Activated naive CD4-positive, alpha-beta T cell treated with anti-CD3 and anti-CD28 coated beads, Interleukin-2, amount 50 U/mL, for 24 hours (primary cell): ENCODE measurements around the gene ADAMTS3.
"Not testable (repeated sequence)": the region's sequence is repeated elsewhere in the genome, so short reads cannot be mapped to it uniquely, and the experiment has no call there.

Experiments
- H3K27ac Mint-ChIP-seq: one replicate; pipeline ENCODE4 v1.8.0; 2021; ENCODE audit warnings: mild to moderate bottlenecking, mixed read lengths
- H3K27me3 Mint-ChIP-seq: one replicate; pipeline ENCODE4 v1.8.0; 2021; ENCODE audit warnings: mixed read lengths
- H3K36me3 Mint-ChIP-seq: one replicate; pipeline ENCODE4 v1.8.0; 2021; ENCODE audit warnings: mixed read lengths
- H3K4me1 Mint-ChIP-seq: one replicate; pipeline ENCODE4 v1.8.0; 2021; ENCODE audit warnings: mixed read lengths
- H3K4me3 Mint-ChIP-seq: one replicate; pipeline ENCODE4 v1.8.0; 2021; ENCODE audit warnings: mild to moderate bottlenecking, mixed read lengths
- H3K9me3 Mint-ChIP-seq: one replicate; pipeline ENCODE4 v1.8.0; 2021; ENCODE audit warnings: mixed read lengths

Gene ADAMTS3

DNA sequence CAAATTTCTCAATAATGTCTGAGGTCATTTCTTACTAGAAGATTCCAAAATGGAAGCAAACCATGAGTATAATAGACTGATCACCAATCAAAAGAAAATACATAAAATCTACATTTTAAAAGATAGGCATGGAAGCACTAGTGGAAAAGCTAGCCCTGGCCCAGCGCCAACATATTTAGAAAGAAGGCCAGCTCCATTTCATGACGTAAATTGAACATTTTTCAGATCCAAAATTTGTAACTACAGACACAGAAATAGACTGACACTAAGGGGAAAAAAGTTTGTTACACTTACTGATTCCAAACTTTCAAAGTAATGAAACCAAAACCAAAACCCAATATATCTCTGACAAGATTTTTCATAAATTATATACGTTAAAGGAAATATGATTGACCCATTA is 117.7 kb downstream of the ADAMTS3 start:
- no peaks in the 10 kb centered on the region for H3K4me1 Mint-ChIP-seq
- no peaks in the 10 kb centered on the region for H3K27me3 Mint-ChIP-seq
- H3K27ac Mint-ChIP-seq, result no peak overlapping the region
- no peaks in the 10 kb centered on the region for H3K9me3 Mint-ChIP-seq
- no peak overlapping the region for H3K4me3 Mint-ChIP-seq
- H3K36me3 Mint-ChIP-seq, result no peaks in the 10 kb centered on the region

DNA sequence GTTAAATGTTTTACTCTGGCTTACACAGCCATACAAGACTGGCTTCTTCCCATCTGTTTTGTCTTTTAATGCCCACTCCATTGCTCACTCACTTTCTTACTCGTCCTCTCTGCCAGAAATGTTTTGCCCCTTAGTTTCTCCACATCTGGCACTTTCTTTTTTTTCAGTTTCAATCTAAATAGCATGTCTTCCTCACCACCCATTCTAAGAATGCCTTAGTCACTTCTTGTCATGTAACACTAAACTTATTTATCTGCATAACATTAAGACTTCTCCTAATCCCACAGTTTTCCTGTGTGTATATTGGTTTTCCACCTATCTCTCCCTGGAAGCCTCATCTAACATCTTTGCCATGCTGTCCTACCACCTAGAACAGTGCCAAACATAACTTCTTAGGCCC is 119.3 kb downstream of the ADAMTS3 start:
- H3K4me1 Mint-ChIP-seq, result no peaks in the 10 kb centered on the region
- no peaks in the 10 kb centered on the region for H3K9me3 Mint-ChIP-seq
- H3K27ac Mint-ChIP-seq, result no peak overlapping the region
- H3K4me3 Mint-ChIP-seq, result no peak overlapping the region
- no peaks in the 10 kb centered on the region for H3K36me3 Mint-ChIP-seq
- no peaks in the 10 kb centered on the region for H3K27me3 Mint-ChIP-seq

DNA sequence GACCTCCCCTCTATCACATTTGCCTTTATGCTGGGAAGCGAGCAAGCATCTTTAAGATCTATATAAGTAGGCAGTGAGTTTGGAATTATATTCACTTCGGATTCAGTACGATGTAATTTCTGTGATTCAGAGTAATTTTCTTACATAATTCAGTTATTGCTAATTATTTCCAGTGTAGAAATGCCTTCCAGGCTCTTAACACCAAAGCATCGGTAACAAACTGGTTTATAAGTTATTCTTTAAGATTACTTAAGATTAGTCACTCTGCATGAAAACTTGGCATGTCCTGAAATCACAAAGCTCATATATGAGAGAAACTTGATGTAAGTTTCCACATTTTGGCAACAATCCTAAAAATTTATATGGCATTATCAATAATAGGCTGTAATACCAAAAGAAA is 120.8 kb downstream of the ADAMTS3 start:
- no peaks in the 10 kb centered on the region for H3K36me3 Mint-ChIP-seq
- no peaks in the 10 kb centered on the region for H3K9me3 Mint-ChIP-seq
- H3K27ac Mint-ChIP-seq, result no peak overlapping the region
- H3K27me3 Mint-ChIP-seq, result no peaks in the 10 kb centered on the region
- H3K4me1 Mint-ChIP-seq, result no peaks in the 10 kb centered on the region
- no peak overlapping the region for H3K4me3 Mint-ChIP-seq

DNA sequence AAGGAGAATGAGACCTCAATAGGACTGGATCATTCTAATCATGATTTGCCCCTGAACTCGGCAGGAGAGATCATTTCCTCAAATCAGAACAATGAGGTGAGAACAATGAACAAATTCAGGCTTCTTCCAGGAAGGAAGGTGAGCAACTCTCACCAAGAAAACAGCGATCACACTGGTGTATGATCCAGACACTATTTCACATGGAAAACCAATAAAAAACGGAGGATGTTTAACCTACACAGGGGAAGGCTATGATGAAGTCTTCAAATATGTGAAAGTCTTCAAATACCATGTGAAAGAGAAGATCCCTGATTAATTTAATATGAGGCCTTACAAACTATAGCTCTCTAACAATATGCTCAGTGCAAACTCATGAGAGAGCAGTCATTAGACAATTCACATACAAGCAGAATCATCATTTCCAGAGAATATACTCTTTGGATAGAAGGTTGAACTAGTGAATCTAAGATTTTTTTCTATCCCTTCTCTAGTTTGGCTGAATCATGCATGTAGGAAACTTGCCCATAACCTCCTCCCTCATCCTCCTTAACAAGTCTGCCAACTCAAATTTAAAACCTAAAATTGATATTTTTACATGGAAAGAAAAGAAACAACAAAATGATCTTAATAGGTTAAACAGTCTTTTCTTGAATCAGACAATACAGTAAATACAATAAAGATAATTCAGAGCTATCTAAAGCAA is 122.5 kb downstream of the ADAMTS3 start:
- Mint-ChIP-seq H3K4me3 (no peak overlapping the region), H3K27ac (no peak overlapping the region), H3K4me1 (no peaks in the 10 kb centered on the region), H3K27me3 (no peaks in the 10 kb centered on the region), H3K36me3 (no peaks in the 10 kb centered on the region), H3K9me3 (no peaks in the 10 kb centered on the region)

DNA sequence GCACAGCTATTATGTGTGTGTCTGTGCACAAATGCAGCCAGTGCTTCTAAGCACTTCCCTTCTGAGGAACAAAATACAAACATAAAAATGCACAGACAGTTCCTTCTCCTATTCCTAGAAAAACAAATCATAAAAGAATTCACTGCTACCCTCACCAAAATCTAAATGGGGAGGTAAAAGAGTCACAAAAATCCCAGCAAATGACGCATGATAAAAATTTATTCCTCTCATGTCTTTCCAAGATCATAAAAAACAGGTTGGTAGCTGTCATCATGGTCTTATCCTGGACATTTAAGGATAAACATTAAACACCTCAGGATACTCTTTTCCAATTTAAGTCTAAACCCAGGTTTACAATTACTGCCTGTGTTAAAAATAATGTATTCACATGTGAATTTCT is 124.9 kb downstream of the ADAMTS3 start:
- Mint-ChIP-seq H3K9me3 (no peaks in the 10 kb centered on the region), H3K27ac (no peak overlapping the region), H3K4me3 (no peak overlapping the region), H3K4me1 (no peaks in the 10 kb centered on the region), H3K27me3 (no peaks in the 10 kb centered on the region), H3K36me3 (no peaks in the 10 kb centered on the region)

DNA sequence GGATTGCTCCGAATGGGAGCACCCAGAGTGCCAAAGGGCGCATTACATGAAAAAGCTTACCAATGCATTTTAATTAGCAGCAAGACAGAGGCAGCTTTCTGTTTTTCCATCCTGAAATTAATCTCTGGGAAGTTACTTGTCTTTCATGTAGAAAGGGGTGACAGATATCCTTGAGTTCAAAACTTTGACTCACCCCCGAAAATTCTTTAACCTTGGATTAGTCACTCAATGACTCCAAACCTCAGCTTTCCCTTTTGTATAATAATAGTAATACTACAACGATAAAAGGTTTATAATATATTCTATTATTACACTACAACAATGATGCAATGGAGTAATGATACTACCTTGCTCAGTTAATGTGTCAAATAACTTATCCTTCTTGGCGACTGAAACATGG is 126.3 kb downstream of the ADAMTS3 start:
- no peak overlapping the region for H3K27ac Mint-ChIP-seq
- H3K4me3 Mint-ChIP-seq, result no peak overlapping the region
- H3K9me3 Mint-ChIP-seq, result no peaks in the 10 kb centered on the region
- H3K4me1 Mint-ChIP-seq, result no peaks in the 10 kb centered on the region
- H3K27me3 Mint-ChIP-seq, result no peaks in the 10 kb centered on the region
- H3K36me3 Mint-ChIP-seq, result no peaks in the 10 kb centered on the region

DNA sequence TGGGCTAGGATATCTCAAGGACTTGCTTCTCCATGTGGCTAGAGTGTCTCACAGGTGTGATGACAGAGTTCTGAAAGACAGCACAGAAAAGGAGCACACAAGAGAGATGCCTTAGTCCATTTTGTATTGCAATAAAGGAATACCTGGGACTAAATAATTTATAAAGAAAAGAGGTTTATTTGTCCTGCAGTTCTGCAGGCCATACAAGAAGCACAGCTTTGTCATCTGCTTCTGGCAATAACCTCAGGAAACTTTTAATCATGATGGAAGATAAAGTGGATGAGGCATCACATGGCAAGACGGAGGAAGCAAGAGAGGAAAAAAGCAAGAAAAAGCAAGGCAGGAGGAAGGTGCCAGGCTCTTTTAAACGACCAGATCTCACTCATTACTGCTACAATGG is 126.9 kb downstream of the ADAMTS3 start:
- Mint-ChIP-seq H3K27ac (no peak overlapping the region), H3K4me1 (no peaks in the 10 kb centered on the region), H3K4me3 (no peak overlapping the region), H3K9me3 (no peaks in the 10 kb centered on the region), H3K36me3 (no peaks in the 10 kb centered on the region), H3K27me3 (no peaks in the 10 kb centered on the region)

DNA sequence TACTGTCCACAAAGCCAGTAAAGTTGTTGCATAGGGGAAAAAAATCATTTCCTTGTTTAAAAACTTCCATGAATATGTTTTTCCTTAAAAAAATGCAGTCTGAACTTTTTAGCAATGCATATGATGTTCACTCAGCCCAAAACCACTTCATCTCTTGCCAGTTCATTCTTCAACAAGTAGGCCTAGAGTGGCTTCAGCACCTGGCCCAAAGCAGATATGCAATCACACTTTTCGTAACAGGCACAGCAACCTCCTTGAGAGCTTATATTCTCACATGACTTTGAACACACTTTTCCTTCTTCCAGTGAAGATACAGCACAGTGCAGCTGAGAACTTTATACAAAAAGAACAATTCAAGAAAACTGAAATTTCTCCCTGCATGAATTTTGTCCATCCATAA is 128.6 kb downstream of the ADAMTS3 start:
- Mint-ChIP-seq H3K36me3 (no peaks in the 10 kb centered on the region), H3K4me3 (no peak overlapping the region), H3K9me3 (no peaks in the 10 kb centered on the region), H3K27me3 (no peaks in the 10 kb centered on the region), H3K4me1 (no peaks in the 10 kb centered on the region), H3K27ac (no peak overlapping the region)

DNA sequence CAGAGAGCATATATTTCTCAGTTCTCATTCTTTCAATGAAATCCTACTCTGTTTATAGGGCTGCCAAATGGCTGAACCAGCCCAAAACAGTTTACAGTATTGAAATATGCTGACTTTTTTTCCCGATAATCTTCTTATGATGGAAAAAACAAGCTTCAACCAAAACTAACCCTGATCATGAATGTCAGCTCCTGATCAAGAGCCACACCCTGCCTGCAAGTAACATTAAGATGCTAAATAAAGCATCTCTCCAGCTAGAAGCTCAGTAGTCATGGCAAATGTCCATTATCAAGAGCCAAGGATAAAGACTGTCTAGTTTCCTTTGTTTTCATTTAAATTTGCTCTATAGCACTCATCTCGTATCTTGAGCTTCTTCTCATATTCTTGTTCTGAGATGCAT is 136.0 kb downstream of the ADAMTS3 start:
- Mint-ChIP-seq H3K9me3 (no peaks in the 10 kb centered on the region), H3K27ac (no peak overlapping the region), H3K36me3 (no peaks in the 10 kb centered on the region), H3K27me3 (peaks cover 2% of the 10 kb centered on the region), H3K4me3 (no peak overlapping the region), H3K4me1 (no peaks in the 10 kb centered on the region)

DNA sequence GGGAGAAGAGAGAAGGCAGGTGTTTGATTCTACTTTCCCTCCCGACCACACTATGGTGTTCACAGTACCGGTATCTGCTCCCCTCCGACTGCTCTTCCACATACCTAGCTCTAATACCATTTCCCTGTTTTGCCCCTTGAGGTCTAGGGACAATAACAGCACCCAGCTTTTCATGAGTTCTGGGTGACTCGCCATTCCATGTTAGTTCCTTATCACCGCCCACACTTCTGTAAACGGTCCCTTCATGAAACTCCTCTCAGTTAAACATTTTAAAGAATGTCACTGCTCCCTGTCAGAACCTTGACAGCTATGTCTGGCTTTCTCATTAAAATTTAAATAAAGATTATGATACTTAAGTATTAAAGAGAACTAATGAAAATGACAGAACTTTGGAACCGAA is 136.7 kb downstream of the ADAMTS3 start:
- peaks cover 2% of the 10 kb centered on the region for H3K27me3 Mint-ChIP-seq
- H3K4me3 Mint-ChIP-seq, result no peak overlapping the region
- no peaks in the 10 kb centered on the region for H3K4me1 Mint-ChIP-seq
- H3K27ac Mint-ChIP-seq, result no peak overlapping the region
- no peaks in the 10 kb centered on the region for H3K9me3 Mint-ChIP-seq
- H3K36me3 Mint-ChIP-seq, result no peaks in the 10 kb centered on the region

DNA sequence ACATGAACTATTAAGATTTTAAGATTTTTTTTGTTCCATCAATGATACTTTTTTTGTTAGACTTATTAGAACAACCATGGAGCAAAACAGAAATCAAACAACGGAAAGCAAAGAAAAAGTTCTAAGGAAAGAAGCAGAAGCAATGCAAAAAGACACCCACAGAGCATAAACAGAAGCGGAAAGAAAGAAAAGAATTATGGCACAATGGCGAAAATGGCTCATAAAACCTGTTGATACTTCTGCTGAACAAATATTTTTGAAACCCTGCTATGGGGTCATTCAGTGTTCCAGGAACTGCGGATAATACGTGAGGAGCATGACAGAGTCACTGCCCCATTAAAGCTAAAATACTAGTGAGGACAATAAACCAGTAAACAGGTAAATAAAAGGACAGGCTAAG is 138.0 kb downstream of the ADAMTS3 start:
- Mint-ChIP-seq H3K4me3 (no peak overlapping the region), H3K27me3 (peaks cover 2% of the 10 kb centered on the region), H3K4me1 (no peaks in the 10 kb centered on the region), H3K36me3 (no peaks in the 10 kb centered on the region), H3K9me3 (no peaks in the 10 kb centered on the region), H3K27ac (no peak overlapping the region)

DNA sequence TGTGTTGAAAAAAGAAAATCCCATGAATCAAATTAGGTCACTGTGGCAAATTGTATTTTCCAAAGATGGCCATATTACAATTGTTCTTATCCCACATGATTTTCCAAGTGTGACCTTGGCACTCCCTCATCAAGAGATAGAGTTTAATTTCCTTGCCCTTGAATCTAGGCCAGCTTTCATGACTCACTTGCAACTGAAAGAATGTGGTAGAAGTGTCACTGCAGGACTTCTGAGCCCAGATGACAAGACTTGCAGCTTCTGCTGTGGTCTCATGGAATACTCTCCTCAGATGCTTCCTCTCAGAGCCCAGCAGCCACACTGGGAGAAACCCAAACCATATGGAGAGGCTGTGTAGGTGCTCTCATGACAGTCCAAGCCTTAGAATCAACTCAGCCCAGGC is 139.0 kb downstream of the ADAMTS3 start:
- no peak overlapping the region for H3K27ac Mint-ChIP-seq
- H3K36me3 Mint-ChIP-seq, result no peaks in the 10 kb centered on the region
- H3K4me1 Mint-ChIP-seq, result no peaks in the 10 kb centered on the region
- H3K27me3 Mint-ChIP-seq, result peaks cover 2% of the 10 kb centered on the region
- no peaks in the 10 kb centered on the region for H3K9me3 Mint-ChIP-seq
- no peak overlapping the region for H3K4me3 Mint-ChIP-seq

DNA sequence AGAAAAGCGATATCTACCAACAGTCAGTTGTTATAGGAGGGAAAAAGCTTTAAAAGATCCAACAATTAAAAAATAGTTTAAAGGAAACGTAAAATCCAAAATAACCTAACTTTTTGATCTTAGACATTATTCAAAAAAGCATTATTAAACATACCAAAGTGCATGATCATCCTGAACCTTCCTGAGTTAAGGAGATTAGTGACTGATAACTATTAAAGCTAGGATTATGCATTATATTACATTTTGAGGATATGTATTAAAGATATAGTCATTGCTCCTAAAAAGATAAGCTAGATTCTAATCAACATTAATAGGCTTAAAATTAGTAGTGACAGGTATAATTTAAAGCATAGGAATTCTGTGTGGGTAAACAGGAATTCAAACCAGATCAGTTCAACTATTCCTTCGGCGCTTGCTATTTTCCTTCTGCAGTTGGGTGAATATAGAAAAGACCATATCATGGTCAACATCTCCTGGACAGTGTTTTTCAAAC is 139.6 kb downstream of the ADAMTS3 start:
- no peaks in the 10 kb centered on the region for H3K36me3 Mint-ChIP-seq
- no peaks in the 10 kb centered on the region for H3K4me1 Mint-ChIP-seq

DNA sequence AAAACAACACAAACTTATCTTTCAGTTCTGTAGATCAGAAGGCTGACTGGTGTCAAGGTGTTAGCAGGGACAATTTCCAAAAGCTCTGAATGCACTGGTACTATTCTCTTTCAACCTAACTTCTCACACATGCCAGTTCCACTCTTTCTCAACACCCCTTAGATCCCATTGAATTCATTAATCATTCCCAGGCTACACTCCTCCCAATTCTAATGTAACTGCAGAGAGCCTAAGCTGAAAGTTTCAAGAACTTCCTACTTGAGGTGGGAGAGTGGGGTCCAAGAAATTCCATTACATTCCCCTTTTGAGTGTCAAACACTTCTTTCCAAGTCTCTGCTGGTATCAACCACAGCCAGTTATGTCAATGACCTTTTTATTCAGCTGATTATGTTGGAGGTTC is 142.0 kb downstream of the ADAMTS3 start:
- H3K36me3 Mint-ChIP-seq, result no peaks in the 10 kb centered on the region
- H3K4me1 Mint-ChIP-seq, result no peaks in the 10 kb centered on the region
- H3K27ac Mint-ChIP-seq, result no peak overlapping the region
- no peak overlapping the region for H3K4me3 Mint-ChIP-seq
- H3K9me3 Mint-ChIP-seq, result no peaks in the 10 kb centered on the region
- H3K27me3 Mint-ChIP-seq, result no peaks in the 10 kb centered on the region

More for the DNA sequence above, 139.6 kb downstream of the ADAMTS3 start:
- no peaks in the 10 kb centered on the region for H3K9me3 Mint-ChIP-seq
- peaks cover 2% of the 10 kb centered on the region for H3K27me3 Mint-ChIP-seq
- no peak overlapping the region for H3K27ac Mint-ChIP-seq
- no peak overlapping the region for H3K4me3 Mint-ChIP-seq

DNA sequence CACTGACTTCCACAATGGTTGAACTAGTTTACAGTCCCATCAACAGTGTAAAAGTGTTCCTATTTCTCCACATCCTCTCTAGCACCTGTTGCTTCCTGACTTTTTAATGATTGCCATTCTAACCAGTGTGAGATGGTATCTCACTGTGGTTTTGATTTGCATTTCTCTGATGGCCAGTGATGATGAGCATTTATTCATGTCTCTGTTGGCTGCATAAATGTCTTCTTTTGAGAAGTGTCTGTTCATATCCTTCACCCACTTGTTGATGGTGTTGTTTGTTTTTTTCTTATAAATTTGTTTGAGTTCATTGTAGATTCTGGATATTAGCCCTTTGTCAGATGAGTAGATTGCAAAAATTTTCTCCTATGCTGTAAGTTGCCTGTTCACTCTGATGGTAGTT is 143.1 kb downstream of the ADAMTS3 start:
- not testable (repeated sequence) for H3K4me3 Mint-ChIP-seq, H3K36me3 Mint-ChIP-seq, H3K27me3 Mint-ChIP-seq, H3K27ac Mint-ChIP-seq, H3K4me1 Mint-ChIP-seq, H3K9me3 Mint-ChIP-seq

DNA sequence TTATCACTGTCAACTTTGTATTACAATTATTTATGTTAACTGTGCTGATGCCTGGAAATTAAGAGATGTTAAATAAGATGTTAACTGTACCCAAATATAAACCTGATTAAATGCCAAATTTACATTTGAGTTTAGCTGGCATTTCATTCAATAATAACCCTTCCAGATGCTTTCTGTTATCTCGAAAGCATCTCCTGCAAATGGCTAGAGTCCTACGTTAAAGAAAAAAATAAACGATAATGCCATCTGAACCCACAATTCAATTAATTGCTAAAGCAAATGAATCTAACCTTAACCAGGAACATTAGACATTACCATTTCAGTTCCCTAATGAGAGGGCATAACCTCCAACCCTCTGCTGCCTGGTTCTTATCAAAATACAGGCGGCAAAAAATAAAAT is 145.0 kb downstream of the ADAMTS3 start:
- Mint-ChIP-seq H3K4me1 (no peaks in the 10 kb centered on the region), H3K9me3 (no peaks in the 10 kb centered on the region), H3K27ac (no peak overlapping the region), H3K36me3 (no peaks in the 10 kb centered on the region), H3K27me3 (no peaks in the 10 kb centered on the region), H3K4me3 (no peak overlapping the region)

DNA sequence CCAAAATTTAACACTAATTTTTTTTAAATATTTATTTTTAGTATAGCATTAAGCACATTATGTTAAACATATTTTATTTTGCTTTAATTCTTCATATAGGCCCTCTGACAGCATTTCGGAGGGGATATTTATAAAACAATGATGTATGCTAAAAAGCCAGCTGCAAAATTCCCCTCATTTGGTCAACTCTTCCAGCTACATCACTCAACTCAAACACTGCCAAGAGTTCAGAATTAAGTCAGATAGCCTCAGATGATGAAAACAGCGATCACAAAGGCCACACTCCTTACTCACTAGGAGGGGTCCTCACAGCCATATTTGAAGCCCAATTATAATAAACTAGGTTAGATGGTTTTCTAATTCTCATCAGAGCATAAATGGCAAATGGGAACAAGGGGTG is 146.6 kb downstream of the ADAMTS3 start:
- Mint-ChIP-seq H3K27me3 (no peaks in the 10 kb centered on the region), H3K4me1 (no peaks in the 10 kb centered on the region), H3K9me3 (no peaks in the 10 kb centered on the region), H3K36me3 (no peaks in the 10 kb centered on the region), H3K4me3 (no peak overlapping the region), H3K27ac (no peak overlapping the region)
